OCI-LY3 (cell line): ENCODE measurements around the gene RDH13.

Experiments
- CTCF ChIP-seq: fragments of 200-600, 300-600 bp; sonication (generic); IDR thresholded peaks from 2 replicates; pipeline ENCODE4 v1.5.1; 2014; ENCODE audit warnings: antibody characterized with exemption, low read length, low read depth
- EZH2phosphoT487 ChIP-seq: fragments of 200-600 bp; shearing (Covaris generic); IDR thresholded peaks from 2 replicates; pipeline ENCODE4 v1.6.1; 2018; ENCODE audit warnings: antibody characterized with exemption, mixed run types, low read depth

- TF ChIP-seq CTCF (no peak), EZH2phosphoT487 (no peak)
These were observed 21.5 kb upstream of the RDH13 start for GRCh38 chr19:55084416-55084815.
